Dedifferentiated amniotic fluid mesenchymal stem cell (primary cell): ENCODE data around the gene GPR162.

ENCODE experiments used
- DNase-seq: peaks from one replicate; pipeline ENCODE4 v3.0.0-alpha.2; 2016; ENCODE audit errors: extremely low spot score

The GPR162 gene, protein sequence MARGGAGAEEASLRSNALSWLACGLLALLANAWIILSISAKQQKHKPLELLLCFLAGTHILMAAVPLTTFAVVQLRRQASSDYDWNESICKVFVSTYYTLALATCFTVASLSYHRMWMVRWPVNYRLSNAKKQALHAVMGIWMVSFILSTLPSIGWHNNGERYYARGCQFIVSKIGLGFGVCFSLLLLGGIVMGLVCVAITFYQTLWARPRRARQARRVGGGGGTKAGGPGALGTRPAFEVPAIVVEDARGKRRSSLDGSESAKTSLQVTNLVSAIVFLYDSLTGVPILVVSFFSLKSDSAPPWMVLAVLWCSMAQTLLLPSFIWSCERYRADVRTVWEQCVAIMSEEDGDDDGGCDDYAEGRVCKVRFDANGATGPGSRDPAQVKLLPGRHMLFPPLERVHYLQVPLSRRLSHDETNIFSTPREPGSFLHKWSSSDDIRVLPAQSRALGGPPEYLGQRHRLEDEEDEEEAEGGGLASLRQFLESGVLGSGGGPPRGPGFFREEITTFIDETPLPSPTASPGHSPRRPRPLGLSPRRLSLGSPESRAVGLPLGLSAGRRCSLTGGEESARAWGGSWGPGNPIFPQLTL

DNA sequence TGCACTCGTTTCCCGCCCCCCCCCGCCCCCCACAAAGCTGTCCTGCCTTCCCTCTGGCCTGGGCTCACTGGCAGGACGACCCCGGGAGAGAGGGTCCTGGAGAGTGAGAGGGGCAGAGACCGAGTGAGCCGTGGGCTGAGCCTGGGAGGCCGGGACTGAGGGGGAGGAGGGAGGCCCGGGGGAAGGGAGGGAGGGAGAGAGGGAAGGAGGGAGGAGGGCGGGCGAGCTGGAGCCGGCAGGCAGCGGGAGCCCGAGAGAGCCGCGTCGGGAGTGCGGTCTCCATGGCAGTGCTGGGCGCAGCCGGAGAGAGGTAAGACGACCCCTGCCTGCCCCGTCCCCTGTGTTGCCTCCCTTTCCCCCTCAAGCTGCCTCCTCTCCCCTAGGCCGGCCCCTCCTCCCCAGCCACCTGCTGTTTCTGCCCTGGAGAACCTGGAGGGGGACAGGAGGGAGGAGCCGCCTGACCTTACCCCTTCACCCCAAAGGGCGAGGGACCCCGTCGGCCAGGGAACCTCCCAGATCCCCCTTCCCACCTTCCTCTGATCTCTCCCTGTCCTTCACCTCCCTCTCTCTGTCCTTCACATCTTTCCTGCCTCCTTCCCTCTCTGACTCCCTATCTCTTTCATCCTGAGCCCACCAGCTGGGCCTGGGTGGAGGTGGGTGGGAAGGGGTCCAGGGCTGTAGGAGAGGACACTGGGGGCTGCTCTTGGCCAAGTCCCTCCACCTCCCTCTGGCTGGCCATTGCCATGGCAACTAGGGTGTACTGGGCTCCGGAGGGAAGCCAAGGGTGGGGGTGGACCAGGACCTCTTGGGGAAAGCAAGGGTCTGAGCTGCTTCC, at the start of gene GPR162:
Gene GPR162 (plus strand): TSS at position 231 of the 835 bp plus-strand sequence. CDS start 2,078 bp downstream, outside the sequence.
- DNase-seq, result peak; percentile 27

DNA sequence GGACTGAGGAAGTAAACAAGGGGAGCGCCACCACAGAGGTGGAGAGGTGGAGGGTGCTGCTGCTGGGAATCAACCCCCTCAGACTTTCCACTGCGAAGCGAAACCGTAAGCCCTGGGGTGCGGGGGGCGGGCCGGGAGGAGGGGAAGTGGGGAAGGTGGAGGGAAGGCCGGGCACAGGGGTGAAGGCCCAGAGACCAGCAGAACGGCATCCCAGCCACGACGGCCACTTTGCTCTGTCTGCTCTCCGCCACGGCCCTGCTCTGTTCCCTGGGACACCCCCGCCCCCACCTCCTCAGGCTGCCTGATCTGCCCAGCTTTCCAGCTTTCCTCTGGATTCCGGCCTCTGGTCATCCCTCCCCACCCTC, 49.3 kb upstream of the GPR162 start, which contains the start of gene LAG3:
Gene LAG3 (plus strand): TSS at position 190 of the 365 bp plus-strand sequence. CDS start 333 bp downstream, outside the sequence.
- no peak for DNase-seq

DNA sequence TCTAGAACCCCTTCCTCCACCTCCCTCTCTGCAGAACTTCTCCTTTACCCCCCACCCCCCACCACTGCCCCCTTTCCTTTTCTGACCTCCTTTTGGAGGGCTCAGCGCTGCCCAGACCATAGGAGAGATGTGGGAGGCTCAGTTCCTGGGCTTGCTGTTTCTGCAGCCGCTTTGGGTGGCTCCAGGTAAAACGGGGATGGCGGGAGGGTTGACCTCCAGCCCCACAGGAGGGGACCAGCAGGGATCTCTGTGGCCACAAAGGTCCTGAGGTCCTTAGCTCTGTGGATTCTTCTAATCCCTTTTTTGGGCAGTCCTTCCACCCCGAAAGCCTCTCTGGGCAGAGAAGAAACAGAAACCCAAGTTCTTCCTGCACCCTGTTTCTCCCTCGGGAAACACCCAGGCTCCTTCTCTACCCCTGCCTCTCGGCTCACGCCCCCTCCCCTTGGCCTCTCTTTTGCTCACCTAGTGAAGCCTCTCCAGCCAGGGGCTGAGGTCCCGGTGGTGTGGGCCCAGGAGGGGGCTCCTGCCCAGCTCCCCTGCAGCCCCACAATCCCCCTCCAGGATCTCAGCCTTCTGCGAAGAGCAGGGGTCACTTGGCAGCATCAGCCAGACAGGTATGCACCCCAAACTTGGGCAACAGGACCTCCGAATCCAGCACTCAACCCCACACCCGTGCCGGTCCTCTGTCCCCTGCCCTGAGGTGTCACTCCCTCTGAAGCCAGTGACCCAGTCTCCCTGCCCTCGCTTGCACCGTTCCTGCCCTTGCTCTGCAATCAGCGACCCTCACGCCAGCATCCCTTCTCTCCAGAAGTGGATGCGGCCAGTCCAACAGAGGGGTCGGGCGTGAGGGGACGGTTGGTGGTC, 48.7 kb upstream of the GPR162 start:
- no peak for DNase-seq

DNA sequence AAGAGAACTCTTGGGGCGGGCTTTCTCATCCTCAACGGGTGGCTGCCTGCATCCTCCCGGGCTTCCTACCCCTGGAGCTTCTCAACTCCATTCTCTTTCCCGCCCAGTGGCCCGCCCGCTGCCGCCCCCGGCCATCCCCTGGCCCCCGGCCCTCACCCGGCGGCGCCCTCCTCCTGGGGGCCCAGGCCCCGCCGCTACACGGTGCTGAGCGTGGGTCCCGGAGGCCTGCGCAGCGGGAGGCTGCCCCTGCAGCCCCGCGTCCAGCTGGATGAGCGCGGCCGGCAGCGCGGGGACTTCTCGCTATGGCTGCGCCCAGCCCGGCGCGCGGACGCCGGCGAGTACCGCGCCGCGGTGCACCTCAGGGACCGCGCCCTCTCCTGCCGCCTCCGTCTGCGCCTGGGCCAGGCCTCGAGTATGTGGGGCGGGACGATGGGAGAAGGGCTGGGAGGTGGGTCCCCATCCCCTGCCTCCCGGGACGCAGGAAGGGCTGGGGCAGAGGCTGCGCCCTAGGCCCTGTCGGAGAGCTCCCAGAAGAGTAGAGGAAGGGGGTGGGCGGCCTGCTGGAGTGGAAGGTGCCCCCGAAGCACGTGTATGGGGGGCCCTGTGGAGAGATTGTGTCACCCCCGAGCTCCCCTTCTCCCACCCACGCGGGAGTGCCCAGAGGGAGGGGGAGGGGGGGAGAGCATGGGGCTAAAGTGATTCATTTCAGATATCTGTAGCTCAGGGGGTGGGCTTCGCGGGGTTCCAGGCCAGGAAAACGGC, 47.9 kb upstream of the GPR162 start:
- no peak for DNase-seq

DNA sequence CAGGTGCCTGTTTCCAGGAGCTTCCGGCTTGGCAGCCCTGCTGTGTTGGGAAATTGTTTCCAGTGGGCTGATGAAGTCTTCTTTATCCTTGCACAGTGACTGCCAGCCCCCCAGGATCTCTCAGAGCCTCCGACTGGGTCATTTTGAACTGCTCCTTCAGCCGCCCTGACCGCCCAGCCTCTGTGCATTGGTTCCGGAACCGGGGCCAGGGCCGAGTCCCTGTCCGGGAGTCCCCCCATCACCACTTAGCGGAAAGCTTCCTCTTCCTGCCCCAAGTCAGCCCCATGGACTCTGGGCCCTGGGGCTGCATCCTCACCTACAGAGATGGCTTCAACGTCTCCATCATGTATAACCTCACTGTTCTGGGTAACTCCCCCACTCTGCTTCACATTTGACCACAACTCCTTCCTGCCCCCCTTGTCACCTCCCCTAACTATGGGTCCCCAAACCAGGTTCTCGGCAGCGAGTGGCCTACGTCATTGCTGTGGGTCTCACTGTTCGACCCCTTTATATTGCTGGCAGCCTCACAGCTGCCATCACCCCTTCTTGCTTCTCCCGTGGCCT, 47.0 kb upstream of the GPR162 start:
- no peak for DNase-seq

DNA sequence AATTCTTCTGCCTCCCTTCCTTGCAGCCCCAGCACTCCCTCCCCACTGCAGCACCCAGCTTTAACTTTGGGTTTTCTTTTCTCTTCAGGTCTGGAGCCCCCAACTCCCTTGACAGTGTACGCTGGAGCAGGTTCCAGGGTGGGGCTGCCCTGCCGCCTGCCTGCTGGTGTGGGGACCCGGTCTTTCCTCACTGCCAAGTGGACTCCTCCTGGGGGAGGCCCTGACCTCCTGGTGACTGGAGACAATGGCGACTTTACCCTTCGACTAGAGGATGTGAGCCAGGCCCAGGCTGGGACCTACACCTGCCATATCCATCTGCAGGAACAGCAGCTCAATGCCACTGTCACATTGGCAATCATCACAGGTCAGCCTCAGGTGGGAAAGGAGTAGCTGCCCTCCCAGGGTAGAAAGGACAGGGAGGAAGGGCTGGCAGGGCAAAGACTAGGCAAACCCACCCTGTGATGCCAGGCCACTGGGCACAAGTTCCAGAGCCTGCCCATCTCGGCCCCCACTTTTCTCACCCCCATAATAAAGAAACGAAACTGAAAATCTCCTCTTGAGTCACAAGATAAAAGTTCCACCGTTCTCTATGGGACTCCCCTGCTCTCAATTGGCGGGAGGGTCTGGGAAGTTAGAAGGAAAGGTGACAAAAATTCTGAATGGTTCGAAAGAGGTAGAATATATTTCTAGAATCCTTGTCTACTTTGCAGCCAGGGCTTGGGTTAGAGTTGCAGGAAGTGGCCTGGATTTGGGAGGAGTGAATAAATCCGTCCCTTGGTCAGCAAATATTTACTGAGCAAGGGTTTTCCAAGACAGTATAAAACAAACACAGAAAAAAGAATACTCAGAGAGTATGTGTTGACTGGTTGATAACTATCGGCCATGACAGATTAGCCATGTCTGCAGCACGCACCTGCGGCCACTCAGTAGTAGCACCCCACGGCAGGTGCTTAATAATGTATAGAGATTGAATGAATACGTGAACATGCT, 46.1 kb upstream of the GPR162 start:
- no peak for DNase-seq

DNA sequence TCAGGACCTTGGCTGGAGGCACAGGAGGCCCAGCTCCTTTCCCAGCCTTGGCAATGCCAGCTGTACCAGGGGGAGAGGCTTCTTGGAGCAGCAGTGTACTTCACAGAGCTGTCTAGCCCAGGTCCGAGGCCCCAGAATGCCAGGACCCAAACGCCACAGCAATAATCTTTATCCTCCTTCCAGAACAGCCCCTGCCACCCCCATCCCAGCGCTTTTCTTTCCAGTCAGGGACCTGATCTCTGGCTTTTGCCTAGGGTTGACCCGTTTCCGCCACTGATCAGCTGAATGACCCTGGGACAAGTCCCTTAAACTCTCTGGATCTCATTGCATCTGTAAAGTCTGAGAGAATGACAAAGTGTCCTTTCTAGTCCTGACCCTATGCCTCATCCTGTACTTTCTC, 44.2 kb upstream of the GPR162 start:
- no peak for DNase-seq

DNA sequence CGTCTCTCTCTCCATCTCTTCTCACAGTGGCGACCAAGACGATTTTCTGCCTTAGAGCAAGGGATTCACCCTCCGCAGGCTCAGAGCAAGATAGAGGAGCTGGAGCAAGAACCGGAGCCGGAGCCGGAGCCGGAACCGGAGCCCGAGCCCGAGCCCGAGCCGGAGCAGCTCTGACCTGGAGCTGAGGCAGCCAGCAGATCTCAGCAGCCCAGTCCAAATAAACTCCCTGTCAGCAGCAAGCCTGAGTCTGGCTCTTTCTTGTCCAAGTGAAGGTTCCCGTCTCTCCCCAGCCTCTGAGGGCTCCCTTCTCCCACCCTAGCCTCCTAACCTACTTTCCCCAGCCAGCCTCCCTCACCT, 43.4 kb upstream of the GPR162 start:
- DNase-seq, result no peak

DNA sequence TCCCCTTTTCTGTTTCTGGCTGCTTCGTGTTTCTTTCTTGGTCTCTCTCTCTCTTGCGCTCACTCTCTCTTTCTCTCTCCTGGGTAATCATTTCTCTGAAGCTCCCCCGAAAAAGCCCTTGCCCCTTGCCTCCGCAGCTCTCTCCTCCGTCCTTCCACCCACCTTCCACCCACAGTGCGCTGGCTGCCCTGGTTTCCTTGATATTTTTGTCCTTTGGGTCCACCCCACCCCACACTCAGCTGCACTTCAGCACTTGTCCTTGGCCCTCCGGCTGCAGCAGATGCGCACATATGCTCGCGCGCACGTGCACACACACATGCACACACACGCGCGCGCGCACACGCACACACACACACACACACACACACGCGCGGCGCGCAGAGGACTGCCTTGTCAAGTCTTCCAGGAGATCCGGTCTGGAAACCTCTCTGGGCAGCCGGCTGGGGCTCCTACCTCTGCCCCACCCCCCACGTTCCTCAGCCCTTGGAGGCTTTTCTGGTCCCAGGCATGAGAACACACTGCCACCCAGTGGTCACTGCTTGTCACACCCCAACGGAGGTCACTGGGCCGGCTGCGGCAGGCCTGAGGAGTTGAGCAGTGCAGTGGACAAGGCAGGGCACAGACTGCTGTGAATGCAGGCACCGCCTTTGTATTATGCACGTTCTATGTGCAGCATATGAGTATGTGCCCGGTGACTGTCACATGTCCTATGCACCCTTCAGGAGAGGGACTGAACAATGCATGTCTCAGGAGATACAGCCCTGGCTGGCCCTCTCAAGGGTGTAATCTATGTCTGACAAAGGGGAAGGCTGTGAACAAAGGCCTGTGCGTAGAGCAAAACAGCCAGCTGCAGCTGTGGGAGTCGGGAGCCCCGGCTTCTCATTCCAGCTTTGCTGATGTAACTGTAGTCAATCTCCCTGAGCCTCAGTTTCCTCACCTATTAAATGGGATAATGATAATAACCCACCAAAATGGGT, 42.8 kb upstream of the GPR162 start:
- DNase-seq, result peak; percentile 89

DNA sequence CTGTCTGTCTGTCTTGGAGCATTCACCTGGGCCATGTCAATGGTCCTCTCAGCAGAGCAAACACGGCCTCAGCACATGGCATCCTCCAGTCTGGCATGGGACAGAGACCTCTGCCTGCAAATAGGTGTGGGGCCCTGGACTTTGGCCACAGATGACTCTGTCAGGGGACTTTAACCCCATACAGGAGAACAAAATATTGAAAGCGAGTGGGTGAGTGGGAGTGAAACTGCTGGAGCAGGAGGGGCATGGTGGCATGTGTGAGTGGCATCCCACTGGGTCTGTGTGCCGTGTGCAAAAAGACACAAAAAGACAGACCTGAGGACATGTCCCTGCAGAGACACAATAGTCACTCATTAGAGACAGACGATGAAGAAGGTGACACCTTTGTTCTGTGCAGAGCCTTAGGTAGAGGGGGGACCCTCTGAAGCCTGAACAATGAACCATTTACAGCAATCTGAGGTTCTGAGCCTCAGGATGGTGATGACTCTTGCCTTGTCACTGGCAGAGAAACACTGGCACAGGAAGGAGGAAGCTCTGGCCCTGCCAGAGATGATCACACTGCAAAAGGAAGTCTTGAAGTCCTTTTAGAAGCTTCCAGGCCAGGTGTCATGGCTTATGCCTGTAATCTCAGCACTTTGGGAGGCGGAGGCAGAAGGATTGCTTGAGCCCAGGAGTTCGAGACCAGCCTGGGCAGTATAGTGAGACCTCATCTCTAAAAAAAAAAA, 41.8 kb upstream of the GPR162 start:
- DNase-seq, result no peak

DNA sequence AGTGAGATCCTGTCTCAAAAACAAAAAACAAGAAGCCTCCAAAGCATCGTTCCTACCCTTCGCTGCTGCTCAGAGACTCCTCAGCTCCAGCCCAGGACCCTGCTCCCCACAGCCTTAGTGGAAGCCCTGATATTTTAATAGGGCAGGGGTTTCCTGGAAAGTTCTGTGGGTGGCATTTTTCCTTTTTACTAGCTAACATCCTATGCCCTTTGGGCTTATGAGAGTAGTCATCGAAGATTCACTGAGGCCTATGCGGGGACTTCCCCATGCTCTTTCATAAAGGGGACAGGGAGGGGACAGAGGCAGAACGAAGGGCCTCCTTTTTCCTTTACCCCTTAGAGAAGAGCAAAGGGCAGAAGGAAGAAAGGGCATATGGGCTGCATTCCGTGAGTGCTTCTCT, 41.0 kb upstream of the GPR162 start:
- DNase-seq, result no peak

DNA sequence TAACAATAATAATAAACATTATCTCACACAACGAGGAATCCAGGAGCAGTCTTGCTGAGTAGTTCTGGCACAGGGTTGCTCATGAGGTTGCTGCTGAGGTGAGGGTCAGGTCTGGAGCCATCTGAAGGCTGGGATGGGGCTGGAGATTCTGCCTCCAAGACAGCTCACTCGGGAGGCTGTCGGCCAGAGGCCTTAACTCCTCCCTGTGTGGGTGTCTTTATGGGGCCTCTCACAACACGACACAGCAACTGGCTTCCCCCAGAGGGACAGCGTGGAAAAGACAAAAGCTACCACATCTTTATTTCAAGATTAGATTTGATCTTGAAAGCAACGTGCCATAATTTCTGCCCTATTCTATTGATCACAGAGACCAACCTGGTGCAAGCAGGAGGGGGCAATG, 39.5 kb upstream of the GPR162 start:
- no peak for DNase-seq

DNA sequence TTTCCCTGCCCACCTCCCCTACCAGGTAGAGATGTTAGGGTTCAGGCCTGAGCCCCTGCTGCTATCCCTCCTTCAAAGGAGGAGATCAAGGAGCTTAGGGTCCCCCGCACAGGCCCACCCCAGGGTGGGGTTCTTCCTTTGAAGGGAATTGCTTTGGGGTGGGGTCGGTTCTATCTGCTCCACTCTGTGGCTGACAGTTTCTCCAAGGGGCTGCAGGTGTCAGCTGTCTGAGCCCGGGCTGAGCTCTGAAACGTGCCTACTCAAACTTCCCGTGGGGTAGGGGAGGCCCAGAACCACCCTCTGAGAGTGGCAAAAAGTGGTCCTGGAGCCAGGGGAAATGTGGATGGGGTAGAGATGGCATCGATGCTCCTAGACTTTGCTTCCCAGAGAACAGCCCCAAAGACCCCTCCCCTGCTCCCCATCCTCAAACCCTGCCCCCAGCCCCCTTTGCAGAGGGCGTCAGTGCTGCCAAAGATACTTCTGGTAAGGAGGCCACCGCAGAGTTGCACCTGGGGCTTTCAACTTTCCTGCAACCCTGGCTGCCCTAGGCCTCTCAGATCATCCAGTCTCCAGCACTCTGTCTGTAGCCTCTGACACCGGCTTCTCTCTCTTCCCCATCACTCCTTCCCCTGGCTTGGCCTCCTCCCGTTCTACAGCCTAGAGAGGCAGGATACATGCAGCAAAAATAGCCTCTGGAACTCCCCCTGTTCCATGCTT, 38.6 kb upstream of the GPR162 start:
- DNase-seq, result no peak

DNA sequence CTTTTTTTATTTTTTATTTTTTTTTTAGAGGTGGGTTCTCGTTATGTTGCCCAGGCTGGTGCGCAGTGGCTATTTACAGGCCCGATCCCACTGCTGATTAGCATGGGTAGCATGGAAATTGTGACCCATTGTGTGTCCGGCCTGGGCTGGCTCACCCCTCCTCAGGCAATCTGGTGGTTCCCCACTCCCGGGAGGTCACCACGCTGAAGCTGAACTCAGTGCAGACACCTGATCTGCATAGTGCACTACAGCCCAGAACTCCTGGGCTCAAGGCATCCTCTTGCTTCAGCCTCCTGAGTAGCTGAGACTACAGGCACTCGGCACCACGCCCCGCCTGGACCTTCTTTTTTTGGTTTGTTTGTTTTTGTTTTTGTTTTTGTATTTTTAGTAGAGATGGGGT, 37.8 kb upstream of the GPR162 start:
- DNase-seq, result no peak

DNA sequence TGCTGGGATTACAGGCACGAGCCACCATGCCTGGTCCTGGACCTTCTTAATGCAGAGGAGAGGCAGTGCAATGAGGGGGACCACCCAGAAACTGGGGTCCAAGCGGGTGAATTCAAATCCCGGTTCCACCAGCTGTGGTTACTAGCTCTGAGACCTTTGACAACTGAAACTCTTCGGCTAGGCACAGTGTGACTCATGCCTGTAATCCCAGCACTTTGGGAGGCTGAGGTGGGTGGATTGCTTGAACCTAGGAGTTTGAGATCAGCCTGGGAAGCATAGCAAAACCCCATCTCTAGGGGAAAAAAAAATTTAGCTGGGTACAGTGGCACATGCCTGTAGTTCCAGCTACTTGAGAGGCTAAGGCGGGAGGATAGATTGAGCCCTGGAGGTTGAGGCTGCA, 37.3 kb upstream of the GPR162 start:
- no peak for DNase-seq

DNA sequence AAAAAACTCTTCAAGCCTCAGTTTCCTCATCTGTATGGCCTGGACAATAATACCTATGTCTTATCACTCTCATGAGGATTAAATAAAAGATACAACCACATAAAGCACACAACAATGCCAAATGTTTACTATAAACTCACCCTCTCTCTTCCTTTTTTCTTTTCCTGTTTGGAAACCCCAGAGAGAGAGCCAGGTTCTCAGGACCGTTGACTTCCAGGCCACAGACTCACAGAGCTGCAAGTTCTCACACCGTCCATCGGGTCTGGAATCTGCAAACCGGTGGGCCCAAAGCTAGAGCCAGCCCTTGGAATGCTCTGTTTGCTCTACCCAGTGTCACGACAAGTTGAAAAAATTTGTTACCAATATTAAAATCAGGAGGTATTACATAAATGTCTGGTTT, 36.9 kb upstream of the GPR162 start:
- no peak for DNase-seq
